HEK293 (cell line): Measurements from ENCODE around the gene SLC39A1.

Source experiments
- KLF16 ChIP-seq: fragments of 450-650 bp; formaldehyde crosslinking; IDR thresholded peaks from 2 replicates; pipeline ENCODE4 v1.5.1; 2017; ENCODE audit warnings: missing biosample characterization, missing genetic modification characterization
- ZNF202 ChIP-seq: fragments of 450-650 bp; formaldehyde crosslinking; IDR thresholded peaks from 2 replicates; pipeline ENCODE4 v1.5.1; 2016; ENCODE audit warnings: missing biosample characterization, missing genetic modification characterization, borderline replicate concordance
- ZNF544 ChIP-seq: fragments of 450-650 bp; formaldehyde crosslinking; IDR thresholded peaks from 2 replicates; pipeline ENCODE4 v1.5.0; 2017; ENCODE audit warnings: missing biosample characterization, missing genetic modification characterization
- ZNF658 ChIP-seq: fragments of 450-650 bp; formaldehyde crosslinking; IDR thresholded peaks from 2 replicates; pipeline ENCODE4; 2016; ENCODE audit warnings: missing biosample characterization, missing genetic modification characterization
- ZNF792 ChIP-seq: fragments of 450-650 bp; formaldehyde crosslinking; IDR thresholded peaks from 2 replicates; pipeline ENCODE4 v1.5.1; 2016; ENCODE audit warnings: missing biosample characterization, missing genetic modification characterization
- TF ChIP-seq, protein P1 (sequence below): fragments of 450-650 bp; formaldehyde crosslinking; IDR thresholded peaks from 2 replicates; pipeline ENCODE4 v1.5.1; 2016; ENCODE audit warnings: missing biosample characterization, missing genetic modification characterization

DNA sequence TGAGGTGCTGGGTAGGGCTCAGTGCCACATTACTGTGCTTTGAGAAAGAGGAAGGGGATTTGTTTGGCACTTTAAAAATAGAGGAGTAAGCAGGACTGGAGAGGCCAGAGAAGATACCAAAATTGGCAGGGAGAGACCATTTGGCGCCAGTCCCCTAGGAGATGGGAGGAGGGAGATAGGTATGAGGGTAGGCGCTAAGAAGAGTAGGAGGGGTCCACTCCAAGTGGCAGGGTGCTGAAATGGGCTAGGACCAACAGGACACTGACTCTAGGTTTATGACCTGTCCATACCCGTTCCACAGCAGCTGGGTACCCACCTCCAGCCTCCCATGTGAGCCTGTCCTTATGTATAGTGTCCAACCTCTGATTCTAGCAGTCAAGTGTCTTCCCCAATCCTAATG is 3.9 kb downstream of the SLC39A1 start:
- TF ChIP-seq ZNF202 (tag by site-specific recombination), result no peak
- TF ChIP-seq ZNF792 (tag by site-specific recombination), result no peak
- TF ChIP-seq, protein P1, sequence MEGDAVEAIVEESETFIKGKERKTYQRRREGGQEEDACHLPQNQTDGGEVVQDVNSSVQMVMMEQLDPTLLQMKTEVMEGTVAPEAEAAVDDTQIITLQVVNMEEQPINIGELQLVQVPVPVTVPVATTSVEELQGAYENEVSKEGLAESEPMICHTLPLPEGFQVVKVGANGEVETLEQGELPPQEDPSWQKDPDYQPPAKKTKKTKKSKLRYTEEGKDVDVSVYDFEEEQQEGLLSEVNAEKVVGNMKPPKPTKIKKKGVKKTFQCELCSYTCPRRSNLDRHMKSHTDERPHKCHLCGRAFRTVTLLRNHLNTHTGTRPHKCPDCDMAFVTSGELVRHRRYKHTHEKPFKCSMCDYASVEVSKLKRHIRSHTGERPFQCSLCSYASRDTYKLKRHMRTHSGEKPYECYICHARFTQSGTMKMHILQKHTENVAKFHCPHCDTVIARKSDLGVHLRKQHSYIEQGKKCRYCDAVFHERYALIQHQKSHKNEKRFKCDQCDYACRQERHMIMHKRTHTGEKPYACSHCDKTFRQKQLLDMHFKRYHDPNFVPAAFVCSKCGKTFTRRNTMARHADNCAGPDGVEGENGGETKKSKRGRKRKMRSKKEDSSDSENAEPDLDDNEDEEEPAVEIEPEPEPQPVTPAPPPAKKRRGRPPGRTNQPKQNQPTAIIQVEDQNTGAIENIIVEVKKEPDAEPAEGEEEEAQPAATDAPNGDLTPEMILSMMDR (tag by site-specific recombination), result no peak
- TF ChIP-seq ZNF658, result no peak
- no peak for TF ChIP-seq ZNF544 (tag by site-specific recombination)
- TF ChIP-seq KLF16 (tag by site-specific recombination), result no peak
